ENCODE data around the gene LRRC72. TPM values are rescaled to one million over a fixed set of nuclear protein-coding genes. Genes with fewer than 3 reads are reported as not detected.

LRRC72 gene
- total and polyA plus RNA-seq, 2 experiments from 2014 or later: not detected

DNA sequence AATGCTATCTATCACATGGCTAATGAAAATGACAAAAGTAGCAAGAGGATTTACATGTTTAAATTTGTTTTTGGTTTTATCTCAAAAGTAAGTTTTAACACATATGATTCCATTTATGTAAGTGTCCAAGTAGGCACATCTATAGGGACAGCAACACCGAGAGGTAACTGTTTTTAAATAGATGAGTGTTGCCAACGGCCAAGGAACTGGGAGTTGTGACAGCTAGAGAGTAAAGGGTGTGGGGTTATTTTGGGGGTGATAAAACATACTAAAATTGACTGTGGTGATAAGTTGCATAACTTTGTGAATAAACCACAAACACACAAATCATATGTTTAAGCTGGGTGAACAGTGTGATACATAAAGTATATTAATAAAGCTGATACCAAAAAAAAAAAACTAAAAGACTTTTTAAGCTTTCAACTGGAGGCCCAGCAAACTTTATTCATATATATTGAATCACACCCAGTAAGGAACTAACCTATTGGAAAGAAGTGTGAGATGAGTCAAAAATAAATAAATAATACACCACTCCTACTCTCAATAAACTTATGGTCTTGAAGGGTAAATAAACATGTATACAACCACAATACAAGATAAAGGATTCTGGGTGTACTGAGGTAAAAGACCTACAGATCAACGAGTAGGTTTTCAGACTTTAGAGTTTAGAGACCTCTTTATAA is 33.0 kb downstream of the LRRC72 start (continued):
- TF ChIP-seq, protein P1, sequence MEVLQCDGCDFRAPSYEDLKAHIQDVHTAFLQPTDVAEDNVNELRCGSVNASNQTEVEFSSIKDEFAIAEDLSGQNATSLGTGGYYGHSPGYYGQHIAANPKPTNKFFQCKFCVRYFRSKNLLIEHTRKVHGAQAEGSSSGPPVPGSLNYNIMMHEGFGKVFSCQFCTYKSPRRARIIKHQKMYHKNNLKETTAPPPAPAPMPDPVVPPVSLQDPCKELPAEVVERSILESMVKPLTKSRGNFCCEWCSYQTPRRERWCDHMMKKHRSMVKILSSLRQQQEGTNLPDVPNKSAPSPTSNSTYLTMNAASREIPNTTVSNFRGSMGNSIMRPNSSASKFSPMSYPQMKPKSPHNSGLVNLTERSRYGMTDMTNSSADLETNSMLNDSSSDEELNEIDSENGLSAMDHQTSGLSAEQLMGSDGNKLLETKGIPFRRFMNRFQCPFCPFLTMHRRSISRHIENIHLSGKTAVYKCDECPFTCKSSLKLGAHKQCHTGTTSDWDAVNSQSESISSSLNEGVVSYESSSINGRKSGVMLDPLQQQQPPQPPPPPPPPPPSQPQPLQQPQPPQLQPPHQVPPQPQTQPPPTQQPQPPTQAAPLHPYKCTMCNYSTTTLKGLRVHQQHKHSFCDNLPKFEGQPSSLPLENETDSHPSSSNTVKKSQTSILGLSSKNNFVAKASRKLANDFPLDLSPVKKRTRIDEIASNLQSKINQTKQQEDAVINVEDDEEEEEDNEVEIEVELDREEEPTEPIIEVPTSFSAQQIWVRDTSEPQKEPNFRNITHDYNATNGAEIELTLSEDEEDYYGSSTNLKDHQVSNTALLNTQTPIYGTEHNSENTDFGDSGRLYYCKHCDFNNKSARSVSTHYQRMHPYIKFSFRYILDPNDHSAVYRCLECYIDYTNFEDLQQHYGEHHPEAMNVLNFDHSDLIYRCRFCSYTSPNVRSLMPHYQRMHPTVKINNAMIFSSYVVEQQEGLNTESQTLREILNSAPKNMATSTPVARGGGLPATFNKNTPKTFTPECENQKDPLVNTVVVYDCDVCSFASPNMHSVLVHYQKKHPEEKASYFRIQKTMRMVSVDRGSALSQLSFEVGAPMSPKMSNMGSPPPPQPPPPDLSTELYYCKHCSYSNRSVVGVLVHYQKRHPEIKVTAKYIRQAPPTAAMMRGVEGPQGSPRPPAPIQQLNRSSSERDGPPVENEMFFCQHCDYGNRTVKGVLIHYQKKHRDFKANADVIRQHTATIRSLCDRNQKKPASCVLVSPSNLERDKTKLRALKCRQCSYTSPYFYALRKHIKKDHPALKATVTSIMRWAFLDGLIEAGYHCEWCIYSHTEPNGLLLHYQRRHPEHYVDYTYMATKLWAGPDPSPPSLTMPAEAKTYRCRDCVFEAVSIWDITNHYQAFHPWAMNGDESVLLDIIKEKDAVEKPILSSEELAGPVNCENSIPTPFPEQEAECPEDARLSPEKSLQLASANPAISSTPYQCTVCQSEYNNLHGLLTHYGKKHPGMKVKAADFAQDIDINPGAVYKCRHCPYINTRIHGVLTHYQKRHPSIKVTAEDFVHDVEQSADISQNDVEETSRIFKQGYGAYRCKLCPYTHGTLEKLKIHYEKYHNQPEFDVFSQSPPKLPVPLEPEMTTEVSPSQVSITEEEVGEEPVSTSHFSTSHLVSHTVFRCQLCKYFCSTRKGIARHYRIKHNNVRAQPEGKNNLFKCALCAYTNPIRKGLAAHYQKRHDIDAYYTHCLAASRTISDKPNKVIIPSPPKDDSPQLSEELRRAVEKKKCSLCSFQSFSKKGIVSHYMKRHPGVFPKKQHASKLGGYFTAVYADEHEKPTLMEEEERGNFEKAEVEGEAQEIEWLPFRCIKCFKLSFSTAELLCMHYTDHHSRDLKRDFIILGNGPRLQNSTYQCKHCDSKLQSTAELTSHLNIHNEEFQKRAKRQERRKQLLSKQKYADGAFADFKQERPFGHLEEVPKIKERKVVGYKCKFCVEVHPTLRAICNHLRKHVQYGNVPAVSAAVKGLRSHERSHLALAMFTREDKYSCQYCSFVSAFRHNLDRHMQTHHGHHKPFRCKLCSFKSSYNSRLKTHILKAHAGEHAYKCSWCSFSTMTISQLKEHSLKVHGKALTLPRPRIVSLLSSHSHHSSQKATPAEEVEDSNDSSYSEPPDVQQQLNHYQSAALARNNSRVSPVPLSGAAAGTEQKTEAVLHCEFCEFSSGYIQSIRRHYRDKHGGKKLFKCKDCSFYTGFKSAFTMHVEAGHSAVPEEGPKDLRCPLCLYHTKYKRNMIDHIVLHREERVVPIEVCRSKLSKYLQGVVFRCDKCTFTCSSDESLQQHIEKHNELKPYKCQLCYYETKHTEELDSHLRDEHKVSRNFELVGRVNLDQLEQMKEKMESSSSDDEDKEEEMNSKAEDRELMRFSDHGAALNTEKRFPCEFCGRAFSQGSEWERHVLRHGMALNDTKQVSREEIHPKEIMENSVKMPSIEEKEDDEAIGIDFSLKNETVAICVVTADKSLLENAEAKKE (CRISPR knock-in tag; IDR thresholded peaks at IDR 0.05): no peak
- TF ChIP-seq, protein P2, sequence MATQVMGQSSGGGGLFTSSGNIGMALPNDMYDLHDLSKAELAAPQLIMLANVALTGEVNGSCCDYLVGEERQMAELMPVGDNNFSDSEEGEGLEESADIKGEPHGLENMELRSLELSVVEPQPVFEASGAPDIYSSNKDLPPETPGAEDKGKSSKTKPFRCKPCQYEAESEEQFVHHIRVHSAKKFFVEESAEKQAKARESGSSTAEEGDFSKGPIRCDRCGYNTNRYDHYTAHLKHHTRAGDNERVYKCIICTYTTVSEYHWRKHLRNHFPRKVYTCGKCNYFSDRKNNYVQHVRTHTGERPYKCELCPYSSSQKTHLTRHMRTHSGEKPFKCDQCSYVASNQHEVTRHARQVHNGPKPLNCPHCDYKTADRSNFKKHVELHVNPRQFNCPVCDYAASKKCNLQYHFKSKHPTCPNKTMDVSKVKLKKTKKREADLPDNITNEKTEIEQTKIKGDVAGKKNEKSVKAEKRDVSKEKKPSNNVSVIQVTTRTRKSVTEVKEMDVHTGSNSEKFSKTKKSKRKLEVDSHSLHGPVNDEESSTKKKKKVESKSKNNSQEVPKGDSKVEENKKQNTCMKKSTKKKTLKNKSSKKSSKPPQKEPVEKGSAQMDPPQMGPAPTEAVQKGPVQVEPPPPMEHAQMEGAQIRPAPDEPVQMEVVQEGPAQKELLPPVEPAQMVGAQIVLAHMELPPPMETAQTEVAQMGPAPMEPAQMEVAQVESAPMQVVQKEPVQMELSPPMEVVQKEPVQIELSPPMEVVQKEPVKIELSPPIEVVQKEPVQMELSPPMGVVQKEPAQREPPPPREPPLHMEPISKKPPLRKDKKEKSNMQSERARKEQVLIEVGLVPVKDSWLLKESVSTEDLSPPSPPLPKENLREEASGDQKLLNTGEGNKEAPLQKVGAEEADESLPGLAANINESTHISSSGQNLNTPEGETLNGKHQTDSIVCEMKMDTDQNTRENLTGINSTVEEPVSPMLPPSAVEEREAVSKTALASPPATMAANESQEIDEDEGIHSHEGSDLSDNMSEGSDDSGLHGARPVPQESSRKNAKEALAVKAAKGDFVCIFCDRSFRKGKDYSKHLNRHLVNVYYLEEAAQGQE (IDR thresholded peaks at IDR 0.05; ENCODE audit: unreplicated experiment): no peak
- TF ChIP-seq STAT1 (IDR thresholded peaks at IDR 0.05; ENCODE audit: unreplicated experiment): no peak

DNA sequence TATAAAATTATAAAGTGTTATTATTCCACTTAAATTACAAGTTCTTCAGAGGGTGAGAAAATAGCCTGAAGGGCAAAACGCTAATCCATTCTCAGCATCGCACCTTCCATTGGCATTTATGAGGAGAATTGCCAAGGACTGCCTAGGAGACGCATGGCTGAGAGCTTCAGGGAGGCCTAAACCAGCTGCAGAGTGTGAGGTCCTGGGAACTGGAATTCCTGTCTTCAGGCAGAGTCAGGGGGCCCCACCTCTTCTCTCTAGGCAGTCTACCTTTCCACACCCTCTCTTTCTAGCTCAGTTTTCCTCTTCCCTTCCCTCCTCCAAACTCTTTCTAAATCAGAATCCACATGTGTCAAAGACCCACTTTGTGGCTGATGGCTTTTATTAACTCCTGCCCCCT is 35.3 kb downstream of the LRRC72 start:
- ATAC-seq (peak; percentile 72), DNase-seq (ENCODE audit: low spot score) (peak; percentile 46)
- Histone ChIP-seq H3K36me3 (ENCODE audit: insufficient read depth) (no peaks in the 10 kb centered on the region), H4K20me1 (replicated peaks; ENCODE audit: insufficient read depth) (no peaks in the 10 kb centered on the region), H3K27ac (ENCODE audit: low read depth) (no peak overlapping the region), H3K79me2 (replicated peaks; ENCODE audit: insufficient read depth) (no peaks in the 10 kb centered on the region), H3K4me1 (ENCODE audit: insufficient read depth) (no peaks in the 10 kb centered on the region), H2AFZ (peak overlapping the region; percentile 78; the same call in 1 of the 2 replicates), H3K9me2 (ENCODE audit: insufficient read depth) (no peaks in the 10 kb centered on the region), H3K27me3 (ENCODE audit: insufficient read depth) (no peaks in the 10 kb centered on the region), H3K4me3 (no peak overlapping the region), H3F3A (replicated peaks; ENCODE audit: low read depth) (no peaks in the 10 kb centered on the region), H3K4me2 (no peak overlapping the region)
- H3K36me3 Mint-ChIP-seq (ENCODE audit: low read depth): no peaks in the 10 kb centered on the region
- no peaks in the 10 kb centered on the region for H3K27me3 Mint-ChIP-seq (ENCODE audit: insufficient read depth, low read depth, poor library complexity)
- no peaks in the 10 kb centered on the region for H3K9me3 Mint-ChIP-seq
- H3K4me1 Mint-ChIP-seq: 0 out of 3 replicates have a peak, but pooled peaks cover 4% of the 10 kb centered on the region
- H3K27ac Mint-ChIP-seq: no peak overlapping the region
- H3K4me3 Mint-ChIP-seq: no peak overlapping the region
- TF ChIP-seq, protein P1 (CRISPR knock-in tag; IDR thresholded peaks at IDR 0.05): 0 out of 2 replicates have a peak, but pooled peaks have one; percentile 55
